GM23338 (cell line): ENCODE measurements around the gene CHSY1. TPM values are rescaled to one million over a fixed set of nuclear protein-coding genes. Genes with fewer than 3 reads are reported as not detected.

Experiments
- ATAC-seq: fragments of 200-7000 bp; cut with Tn5 transposase; 3 replicates; pipeline ENCODE4 v1.9.1; 2020
- DNase-seq: peaks from one replicate; pipeline ENCODE4 v3.0.0-alpha.2; 2015; ENCODE audit warnings: low spot score
- H2AFZ ChIP-seq: fragments of 200-600 bp; sonication (generic); 2 replicates; pipeline ENCODE4 v1.8.0; 2016; ENCODE audit warnings: antibody characterized with exemption, mild to moderate bottlenecking, moderate library complexity
- H3F3A ChIP-seq: fragments of 200-600 bp; sonication (generic); replicated peaks from 2 replicates; pipeline ENCODE4 v1.8.0; 2017; ENCODE audit warnings: antibody characterized with exemption, mixed run types, low read depth
- H3K27ac ChIP-seq: fragments of 200-600 bp; sonication (generic); 2 replicates; pipeline ENCODE4 v1.6.1; 2016; ENCODE audit warnings: low read depth
- H3K27me3 ChIP-seq: fragments of 200-600 bp; sonication (generic); 2 replicates; pipeline ENCODE4 v1.8.0; 2016; ENCODE audit warnings: mild to moderate bottlenecking, mixed run types, moderate library complexity; ENCODE audit not compliant: insufficient read depth
- H3K36me3 ChIP-seq: fragments of 200-600 bp; sonication (generic); 2 replicates; pipeline ENCODE4 v1.8.0; 2016; ENCODE audit warnings: mild to moderate bottlenecking; ENCODE audit not compliant: insufficient read depth
- H3K4me1 ChIP-seq: fragments of 200-600 bp; sonication (generic); 2 replicates; pipeline ENCODE4 v1.8.0; 2016; ENCODE audit warnings: mild to moderate bottlenecking, moderate library complexity; ENCODE audit not compliant: insufficient read depth
- H3K4me2 ChIP-seq: fragments of 200-600 bp; sonication (generic); 2 replicates; pipeline ENCODE4 v1.7.1; 2017; ENCODE audit warnings: mixed run types
- H3K4me3 ChIP-seq: fragments of 200-600 bp; sonication (generic); 2 replicates; pipeline ENCODE4 v1.6.1; 2016; ENCODE audit warnings: mixed run types
- H3K79me2 ChIP-seq: fragments of 200-600 bp; sonication (generic); replicated peaks from 2 replicates; pipeline ENCODE4 v1.8.0; 2017; ENCODE audit warnings: mild to moderate bottlenecking; ENCODE audit not compliant: insufficient read depth
- H3K9me2 ChIP-seq: fragments of 200-600 bp; sonication (generic); 2 replicates; pipeline ENCODE4 v1.8.0; 2017; ENCODE audit not compliant: insufficient read depth
- H4K20me1 ChIP-seq: fragments of 200-600 bp; sonication (generic); replicated peaks from 2 replicates; pipeline ENCODE4 v1.8.0; 2017; ENCODE audit warnings: mild to moderate bottlenecking; ENCODE audit not compliant: insufficient read depth
- H3K27ac Mint-ChIP-seq: 2 replicates; pipeline ENCODE4 v1.8.0; 2020; ENCODE audit warnings: inconsistent platforms, mild to moderate bottlenecking, moderate library complexity, mixed read lengths
- H3K27me3 Mint-ChIP-seq: 3 replicates; pipeline ENCODE4 v1.8.0; 2022; ENCODE audit warnings: low read depth, mild to moderate bottlenecking, moderate library complexity, mixed read lengths, inconsistent platforms; ENCODE audit not compliant: insufficient read depth, poor library complexity
- H3K36me3 Mint-ChIP-seq: 3 replicates; pipeline ENCODE4 v1.8.0; 2021; ENCODE audit warnings: low read depth, mild to moderate bottlenecking, inconsistent platforms, moderate library complexity, mixed read lengths
- H3K4me1 Mint-ChIP-seq: 3 replicates; pipeline ENCODE4 v1.8.0; 2020; ENCODE audit warnings: mild to moderate bottlenecking, inconsistent platforms, mixed read lengths
- H3K4me3 Mint-ChIP-seq: 3 replicates; pipeline ENCODE4 v1.8.0; 2021; ENCODE audit warnings: moderate library complexity, mild to moderate bottlenecking, inconsistent platforms, mixed read lengths
- H3K9me3 Mint-ChIP-seq: 3 replicates; pipeline ENCODE4 v1.8.0; 2020; ENCODE audit warnings: moderate library complexity, mild to moderate bottlenecking, inconsistent platforms, mixed read lengths
- EZH2 ChIP-seq: fragments of 200-600 bp; sonication (generic); IDR thresholded peaks from one replicate; pipeline ENCODE4 v1.8.0; 2017; ENCODE audit warnings: antibody characterized with exemption, mild to moderate bottlenecking, low read depth; ENCODE audit not compliant: unreplicated experiment
- EZH2phosphoT487 ChIP-seq: fragments of 200-600 bp; sonication (generic); IDR thresholded peaks from one replicate; pipeline ENCODE4 v1.8.1; 2018; ENCODE audit warnings: antibody characterized with exemption; ENCODE audit not compliant: unreplicated experiment
- JUNB ChIP-seq: IDR thresholded peaks from one replicate; pipeline ENCODE4 v1.6.1; 2016; ENCODE audit warnings: antibody characterized with exemption; ENCODE audit not compliant: unreplicated experiment
- NANOG ChIP-seq: IDR thresholded peaks from 2 replicates; pipeline ENCODE4 v1.6.1; 2016; ENCODE audit warnings: antibody characterized with exemption, borderline replicate concordance
- POLR2AphosphoS5 ChIP-seq: IDR thresholded peaks from 2 replicates; pipeline ENCODE4 v1.6.1; 2016; ENCODE audit warnings: antibody characterized with exemption, low read depth
- STAT1 ChIP-seq: IDR thresholded peaks from one replicate; pipeline ENCODE4 v1.6.1; 2016; ENCODE audit warnings: antibody characterized with exemption; ENCODE audit not compliant: unreplicated experiment
- ZNF331 ChIP-seq: fragments of 250-450 bp; sonication (Bioruptor Pico); IDR thresholded peaks from 2 replicates; pipeline ENCODE4 v1.5.0; 2020; ENCODE audit warnings: low read depth, mild to moderate bottlenecking, moderate library complexity
- polyA plus RNA-seq: library from polyadenylated mRNA; unstranded; fragments of >200 nt; fragmentation: Nextera tagmentation; extraction: Ambion mirVana; gene quantifications from 2 replicates; pipeline ENCODE4 v1.2.1, GENCODE V29; 2016
- total RNA-seq: library from RNA; depleted of rRNA; stranded (reverse); fragments of >200 nt; shearing (Covaris generic); gene quantifications from 2 replicates; pipeline ENCODE4 v1.2.3, GENCODE V29; 2014
- TF ChIP-seq, protein P1 (sequence below): fragments of 250-450 bp; sonication (Bioruptor Pico); IDR thresholded peaks from 2 replicates; pipeline ENCODE4 v1.5.0; 2020; ENCODE audit warnings: mild to moderate bottlenecking, moderate library complexity
- TF ChIP-seq, protein P2 (sequence below): IDR thresholded peaks from 2 replicates; pipeline ENCODE4 v1.6.1; 2016; ENCODE audit warnings: antibody characterized with exemption
- TF ChIP-seq, protein P3 (sequence below), 2 experiments: fragments of 200-600 bp in 1 of 2; sonication (generic) in 1 of 2; conservative IDR thresholded peaks; 2 replicates each; pipeline versions ENCODE4 v1.5.1 to v1.6.1; 2016 to 2017; ENCODE audit warnings: antibody characterized with exemption in 2 of 2, low read depth in 2 of 2, mild to moderate bottlenecking in 2 of 2, moderate library complexity in 1 of 2

Gene CHSY1
- total and polyA plus RNA-seq, 2 experiments from 2014 or later = 9.8 to 47.7 TPM

DNA sequence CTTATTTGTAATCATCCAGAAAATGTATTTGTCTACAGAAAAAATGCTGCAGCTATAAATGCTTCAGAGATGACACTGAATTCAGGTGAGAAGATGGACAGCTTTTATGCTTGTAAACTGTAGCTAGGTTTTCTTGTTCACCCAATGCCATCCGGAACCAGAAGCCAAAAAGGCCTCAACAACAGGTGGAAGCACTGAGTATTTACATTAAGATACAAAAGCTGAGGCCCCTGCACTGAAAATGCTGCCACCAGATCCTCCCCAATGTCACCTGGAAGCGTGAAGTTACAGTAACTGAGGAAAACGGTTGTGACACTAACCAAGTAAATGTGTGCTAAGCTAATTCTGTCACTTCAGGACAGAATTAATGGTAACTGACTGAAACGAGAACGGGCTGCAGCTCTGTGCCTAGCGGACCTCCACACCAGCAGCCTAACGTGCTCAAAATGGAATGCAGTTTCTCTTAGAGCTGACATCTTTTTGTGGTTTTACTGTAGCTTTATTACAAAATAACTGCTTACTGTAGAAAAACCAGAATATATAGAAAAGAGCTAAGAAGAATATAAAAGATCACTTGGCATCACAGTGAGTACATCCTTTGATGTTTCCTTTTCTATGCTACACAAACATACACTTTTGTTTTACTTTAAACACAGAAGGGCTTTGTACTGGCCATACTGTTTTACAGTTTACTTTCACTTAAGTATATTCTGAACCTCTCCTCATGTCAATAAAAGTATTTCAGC lies 7.6 kb downstream of the CHSY1 start:
- Histone ChIP-seq H3K27ac (peak overlapping the region; percentile 40), H3K36me3 (no peaks in the 10 kb centered on the region; the same call in none of the 2 replicates), H3K4me3 (no peak overlapping the region), H4K20me1 (peaks cover 73% of the 10 kb centered on the region), H3K9me2 (no peaks in the 10 kb centered on the region), H3K4me2 (no peak overlapping the region), H2AFZ (no peak overlapping the region), H3F3A (no peaks in the 10 kb centered on the region), H3K27me3 (no peaks in the 10 kb centered on the region), H3K4me1 (peaks cover 62% of the 10 kb centered on the region), H3K79me2 (peaks cover 100% of the 10 kb centered on the region)
- peaks cover 7% of the 10 kb centered on the region; the same call in 2 of the 3 replicates for H3K36me3 Mint-ChIP-seq
- H3K27ac Mint-ChIP-seq = no peak overlapping the region
- H3K4me1 Mint-ChIP-seq = peaks cover 71% of the 10 kb centered on the region
- H3K4me3 Mint-ChIP-seq = no peak overlapping the region
- ATAC-seq (no peak), DNase-seq (no peak)
- TF ChIP-seq NANOG (no peak), EZH2 (no peak), STAT1 (no peak), POLR2AphosphoS5 (no peak), ZNF331 (CRISPR knock-in tag) (no peak), JUNB (no peak), EZH2phosphoT487 (no peak)
- TF ChIP-seq, protein P1, sequence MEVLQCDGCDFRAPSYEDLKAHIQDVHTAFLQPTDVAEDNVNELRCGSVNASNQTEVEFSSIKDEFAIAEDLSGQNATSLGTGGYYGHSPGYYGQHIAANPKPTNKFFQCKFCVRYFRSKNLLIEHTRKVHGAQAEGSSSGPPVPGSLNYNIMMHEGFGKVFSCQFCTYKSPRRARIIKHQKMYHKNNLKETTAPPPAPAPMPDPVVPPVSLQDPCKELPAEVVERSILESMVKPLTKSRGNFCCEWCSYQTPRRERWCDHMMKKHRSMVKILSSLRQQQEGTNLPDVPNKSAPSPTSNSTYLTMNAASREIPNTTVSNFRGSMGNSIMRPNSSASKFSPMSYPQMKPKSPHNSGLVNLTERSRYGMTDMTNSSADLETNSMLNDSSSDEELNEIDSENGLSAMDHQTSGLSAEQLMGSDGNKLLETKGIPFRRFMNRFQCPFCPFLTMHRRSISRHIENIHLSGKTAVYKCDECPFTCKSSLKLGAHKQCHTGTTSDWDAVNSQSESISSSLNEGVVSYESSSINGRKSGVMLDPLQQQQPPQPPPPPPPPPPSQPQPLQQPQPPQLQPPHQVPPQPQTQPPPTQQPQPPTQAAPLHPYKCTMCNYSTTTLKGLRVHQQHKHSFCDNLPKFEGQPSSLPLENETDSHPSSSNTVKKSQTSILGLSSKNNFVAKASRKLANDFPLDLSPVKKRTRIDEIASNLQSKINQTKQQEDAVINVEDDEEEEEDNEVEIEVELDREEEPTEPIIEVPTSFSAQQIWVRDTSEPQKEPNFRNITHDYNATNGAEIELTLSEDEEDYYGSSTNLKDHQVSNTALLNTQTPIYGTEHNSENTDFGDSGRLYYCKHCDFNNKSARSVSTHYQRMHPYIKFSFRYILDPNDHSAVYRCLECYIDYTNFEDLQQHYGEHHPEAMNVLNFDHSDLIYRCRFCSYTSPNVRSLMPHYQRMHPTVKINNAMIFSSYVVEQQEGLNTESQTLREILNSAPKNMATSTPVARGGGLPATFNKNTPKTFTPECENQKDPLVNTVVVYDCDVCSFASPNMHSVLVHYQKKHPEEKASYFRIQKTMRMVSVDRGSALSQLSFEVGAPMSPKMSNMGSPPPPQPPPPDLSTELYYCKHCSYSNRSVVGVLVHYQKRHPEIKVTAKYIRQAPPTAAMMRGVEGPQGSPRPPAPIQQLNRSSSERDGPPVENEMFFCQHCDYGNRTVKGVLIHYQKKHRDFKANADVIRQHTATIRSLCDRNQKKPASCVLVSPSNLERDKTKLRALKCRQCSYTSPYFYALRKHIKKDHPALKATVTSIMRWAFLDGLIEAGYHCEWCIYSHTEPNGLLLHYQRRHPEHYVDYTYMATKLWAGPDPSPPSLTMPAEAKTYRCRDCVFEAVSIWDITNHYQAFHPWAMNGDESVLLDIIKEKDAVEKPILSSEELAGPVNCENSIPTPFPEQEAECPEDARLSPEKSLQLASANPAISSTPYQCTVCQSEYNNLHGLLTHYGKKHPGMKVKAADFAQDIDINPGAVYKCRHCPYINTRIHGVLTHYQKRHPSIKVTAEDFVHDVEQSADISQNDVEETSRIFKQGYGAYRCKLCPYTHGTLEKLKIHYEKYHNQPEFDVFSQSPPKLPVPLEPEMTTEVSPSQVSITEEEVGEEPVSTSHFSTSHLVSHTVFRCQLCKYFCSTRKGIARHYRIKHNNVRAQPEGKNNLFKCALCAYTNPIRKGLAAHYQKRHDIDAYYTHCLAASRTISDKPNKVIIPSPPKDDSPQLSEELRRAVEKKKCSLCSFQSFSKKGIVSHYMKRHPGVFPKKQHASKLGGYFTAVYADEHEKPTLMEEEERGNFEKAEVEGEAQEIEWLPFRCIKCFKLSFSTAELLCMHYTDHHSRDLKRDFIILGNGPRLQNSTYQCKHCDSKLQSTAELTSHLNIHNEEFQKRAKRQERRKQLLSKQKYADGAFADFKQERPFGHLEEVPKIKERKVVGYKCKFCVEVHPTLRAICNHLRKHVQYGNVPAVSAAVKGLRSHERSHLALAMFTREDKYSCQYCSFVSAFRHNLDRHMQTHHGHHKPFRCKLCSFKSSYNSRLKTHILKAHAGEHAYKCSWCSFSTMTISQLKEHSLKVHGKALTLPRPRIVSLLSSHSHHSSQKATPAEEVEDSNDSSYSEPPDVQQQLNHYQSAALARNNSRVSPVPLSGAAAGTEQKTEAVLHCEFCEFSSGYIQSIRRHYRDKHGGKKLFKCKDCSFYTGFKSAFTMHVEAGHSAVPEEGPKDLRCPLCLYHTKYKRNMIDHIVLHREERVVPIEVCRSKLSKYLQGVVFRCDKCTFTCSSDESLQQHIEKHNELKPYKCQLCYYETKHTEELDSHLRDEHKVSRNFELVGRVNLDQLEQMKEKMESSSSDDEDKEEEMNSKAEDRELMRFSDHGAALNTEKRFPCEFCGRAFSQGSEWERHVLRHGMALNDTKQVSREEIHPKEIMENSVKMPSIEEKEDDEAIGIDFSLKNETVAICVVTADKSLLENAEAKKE = no peak
- TF ChIP-seq, protein P2, sequence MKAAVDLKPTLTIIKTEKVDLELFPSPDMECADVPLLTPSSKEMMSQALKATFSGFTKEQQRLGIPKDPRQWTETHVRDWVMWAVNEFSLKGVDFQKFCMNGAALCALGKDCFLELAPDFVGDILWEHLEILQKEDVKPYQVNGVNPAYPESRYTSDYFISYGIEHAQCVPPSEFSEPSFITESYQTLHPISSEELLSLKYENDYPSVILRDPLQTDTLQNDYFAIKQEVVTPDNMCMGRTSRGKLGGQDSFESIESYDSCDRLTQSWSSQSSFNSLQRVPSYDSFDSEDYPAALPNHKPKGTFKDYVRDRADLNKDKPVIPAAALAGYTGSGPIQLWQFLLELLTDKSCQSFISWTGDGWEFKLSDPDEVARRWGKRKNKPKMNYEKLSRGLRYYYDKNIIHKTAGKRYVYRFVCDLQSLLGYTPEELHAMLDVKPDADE = no peak
- TF ChIP-seq, protein P3, sequence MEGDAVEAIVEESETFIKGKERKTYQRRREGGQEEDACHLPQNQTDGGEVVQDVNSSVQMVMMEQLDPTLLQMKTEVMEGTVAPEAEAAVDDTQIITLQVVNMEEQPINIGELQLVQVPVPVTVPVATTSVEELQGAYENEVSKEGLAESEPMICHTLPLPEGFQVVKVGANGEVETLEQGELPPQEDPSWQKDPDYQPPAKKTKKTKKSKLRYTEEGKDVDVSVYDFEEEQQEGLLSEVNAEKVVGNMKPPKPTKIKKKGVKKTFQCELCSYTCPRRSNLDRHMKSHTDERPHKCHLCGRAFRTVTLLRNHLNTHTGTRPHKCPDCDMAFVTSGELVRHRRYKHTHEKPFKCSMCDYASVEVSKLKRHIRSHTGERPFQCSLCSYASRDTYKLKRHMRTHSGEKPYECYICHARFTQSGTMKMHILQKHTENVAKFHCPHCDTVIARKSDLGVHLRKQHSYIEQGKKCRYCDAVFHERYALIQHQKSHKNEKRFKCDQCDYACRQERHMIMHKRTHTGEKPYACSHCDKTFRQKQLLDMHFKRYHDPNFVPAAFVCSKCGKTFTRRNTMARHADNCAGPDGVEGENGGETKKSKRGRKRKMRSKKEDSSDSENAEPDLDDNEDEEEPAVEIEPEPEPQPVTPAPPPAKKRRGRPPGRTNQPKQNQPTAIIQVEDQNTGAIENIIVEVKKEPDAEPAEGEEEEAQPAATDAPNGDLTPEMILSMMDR (conservative IDR thresholded peaks at IDR 0.05; ENCODE audit: low read depth in 2 of 2) = no peak
- H3K27me3 Mint-ChIP-seq = no peaks in the 10 kb centered on the region
- H3K9me3 Mint-ChIP-seq = no peaks in the 10 kb centered on the region
